KMS-11 (cell line): ENCODE results near the gene TMCC3.

Source experiments
- H2AFZ ChIP-seq: fragments of 200-600 bp; sonication (generic); 2 replicates; pipeline ENCODE4 v1.6.1; 2016; ENCODE audit warnings: antibody characterized with exemption, mixed run types, low read depth
- H3K27ac ChIP-seq: fragments of 200-600 bp; sonication (generic); 2 replicates; pipeline ENCODE4 v1.6.1; 2016; ENCODE audit warnings: mild to moderate bottlenecking, mixed run types
- H3K27me3 ChIP-seq: fragments of 200-600 bp; sonication (generic); 2 replicates; pipeline ENCODE4 v1.6.1; 2017; ENCODE audit warnings: mild to moderate bottlenecking, low read depth, mixed run types, moderate library complexity; ENCODE audit not compliant: insufficient read depth
- H3K36me3 ChIP-seq: fragments of 200-600 bp; sonication (generic); 2 replicates; pipeline ENCODE4 v1.6.1; 2017; ENCODE audit warnings: mild to moderate bottlenecking, mixed run types; ENCODE audit not compliant: insufficient read depth
- H3K4me1 ChIP-seq: fragments of 200-600 bp; sonication (generic); 2 replicates; pipeline ENCODE4 v1.6.1; 2016; ENCODE audit warnings: mild to moderate bottlenecking, low read depth, mixed run types; ENCODE audit not compliant: poor library complexity, severe bottlenecking
- H3K4me2 ChIP-seq: fragments of 200-600 bp; sonication (generic); 2 replicates; pipeline ENCODE4 v1.7.0; 2016; ENCODE audit warnings: mild to moderate bottlenecking, mixed run types
- H3K4me3 ChIP-seq: fragments of 200-600 bp; sonication (generic); IDR thresholded peaks from 2 replicates; pipeline ENCODE4 v1.6.1; 2017; ENCODE audit warnings: low read depth, low read length, mixed read lengths; ENCODE audit not compliant: insufficient read depth
- H3K79me2 ChIP-seq: fragments of 200-600 bp; sonication (generic); 2 replicates; pipeline ENCODE4 v1.6.1; 2016; ENCODE audit warnings: low read depth, mixed run types; ENCODE audit not compliant: insufficient read depth
- H3K9ac ChIP-seq: fragments of 200-600 bp; sonication (generic); 2 replicates; pipeline ENCODE4 v1.6.1; 2016; ENCODE audit warnings: mild to moderate bottlenecking, mixed run types
- H4K20me1 ChIP-seq: fragments of 200-600 bp; sonication (generic); 2 replicates; pipeline ENCODE4 v1.6.1; 2016; ENCODE audit warnings: mild to moderate bottlenecking, mixed run types; ENCODE audit not compliant: insufficient read depth
- TF ChIP-seq, protein P1 (sequence below): fragments of 200-600 bp; sonication (generic); conservative IDR thresholded peaks from 2 replicates; pipeline ENCODE4 v1.6.1; 2017; ENCODE audit warnings: low read depth, mild to moderate bottlenecking, antibody characterized with exemption, low read length, moderate library complexity, mixed read lengths

The TMCC3 gene

DNA sequence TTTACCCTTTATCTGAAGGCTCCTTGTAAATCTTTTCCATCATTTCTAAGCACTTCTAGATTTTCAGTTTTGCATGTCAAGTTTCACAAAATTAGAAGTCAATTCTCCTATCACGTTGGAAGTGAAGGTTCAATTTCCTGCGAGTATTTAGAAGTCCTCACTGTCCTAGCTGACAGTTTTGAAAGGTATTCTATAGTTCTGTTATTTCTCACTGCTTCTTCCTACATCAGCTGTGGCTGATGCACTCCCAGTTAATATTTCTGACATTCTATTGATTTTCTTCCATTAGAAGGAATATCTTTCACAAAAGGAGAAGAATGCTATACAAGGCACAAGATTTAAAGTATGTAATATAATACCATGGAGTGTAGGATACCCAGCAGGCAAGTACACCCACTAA, 15.8 kb upstream of the TMCC3 start:
- TF ChIP-seq, protein P1, sequence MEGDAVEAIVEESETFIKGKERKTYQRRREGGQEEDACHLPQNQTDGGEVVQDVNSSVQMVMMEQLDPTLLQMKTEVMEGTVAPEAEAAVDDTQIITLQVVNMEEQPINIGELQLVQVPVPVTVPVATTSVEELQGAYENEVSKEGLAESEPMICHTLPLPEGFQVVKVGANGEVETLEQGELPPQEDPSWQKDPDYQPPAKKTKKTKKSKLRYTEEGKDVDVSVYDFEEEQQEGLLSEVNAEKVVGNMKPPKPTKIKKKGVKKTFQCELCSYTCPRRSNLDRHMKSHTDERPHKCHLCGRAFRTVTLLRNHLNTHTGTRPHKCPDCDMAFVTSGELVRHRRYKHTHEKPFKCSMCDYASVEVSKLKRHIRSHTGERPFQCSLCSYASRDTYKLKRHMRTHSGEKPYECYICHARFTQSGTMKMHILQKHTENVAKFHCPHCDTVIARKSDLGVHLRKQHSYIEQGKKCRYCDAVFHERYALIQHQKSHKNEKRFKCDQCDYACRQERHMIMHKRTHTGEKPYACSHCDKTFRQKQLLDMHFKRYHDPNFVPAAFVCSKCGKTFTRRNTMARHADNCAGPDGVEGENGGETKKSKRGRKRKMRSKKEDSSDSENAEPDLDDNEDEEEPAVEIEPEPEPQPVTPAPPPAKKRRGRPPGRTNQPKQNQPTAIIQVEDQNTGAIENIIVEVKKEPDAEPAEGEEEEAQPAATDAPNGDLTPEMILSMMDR = no peak
- Histone ChIP-seq H4K20me1 (no peaks in the 10 kb centered on the region), H3K36me3 (no peaks in the 10 kb centered on the region), H3K27me3 (no peaks in the 10 kb centered on the region), H3K9ac (no peak overlapping the region), H3K4me1 (no peaks in the 10 kb centered on the region), H3K27ac (no peak overlapping the region), H2AFZ (no peak overlapping the region), H3K79me2 (no peaks in the 10 kb centered on the region), H3K4me3 (no peak overlapping the region), H3K4me2 (no peak overlapping the region)

DNA sequence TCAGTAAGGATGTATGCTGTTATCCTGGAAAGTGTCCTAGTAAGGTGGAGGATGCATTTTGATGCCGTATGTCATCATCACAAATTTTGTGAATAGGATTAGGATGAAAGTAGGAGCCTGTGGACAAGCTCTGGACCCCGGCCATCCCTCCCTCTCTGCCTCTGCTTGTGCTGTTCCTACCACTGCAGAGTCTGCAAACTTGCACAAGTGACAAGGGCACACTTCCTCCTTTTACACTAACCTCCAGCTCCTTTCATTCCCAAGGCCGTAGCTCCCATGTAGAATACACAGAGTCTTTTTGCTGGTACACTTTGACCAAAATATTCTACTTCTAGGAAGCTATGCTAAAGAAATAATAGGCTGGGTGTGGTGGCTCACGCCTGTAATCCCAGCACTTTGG, 13.3 kb upstream of the TMCC3 start:
- no peaks in the 10 kb centered on the region for H3K27me3 ChIP-seq
- TF ChIP-seq, protein P1 = no peak
- no peaks in the 10 kb centered on the region for H3K4me1 ChIP-seq
- H3K4me3 ChIP-seq = no peak overlapping the region
- no peak overlapping the region for H3K4me2 ChIP-seq
- H3K79me2 ChIP-seq = no peaks in the 10 kb centered on the region
- H3K27ac ChIP-seq = no peak overlapping the region
- no peaks in the 10 kb centered on the region for H3K36me3 ChIP-seq
- H3K9ac ChIP-seq = no peak overlapping the region
- H2AFZ ChIP-seq = no peak overlapping the region
- no peaks in the 10 kb centered on the region for H4K20me1 ChIP-seq

DNA sequence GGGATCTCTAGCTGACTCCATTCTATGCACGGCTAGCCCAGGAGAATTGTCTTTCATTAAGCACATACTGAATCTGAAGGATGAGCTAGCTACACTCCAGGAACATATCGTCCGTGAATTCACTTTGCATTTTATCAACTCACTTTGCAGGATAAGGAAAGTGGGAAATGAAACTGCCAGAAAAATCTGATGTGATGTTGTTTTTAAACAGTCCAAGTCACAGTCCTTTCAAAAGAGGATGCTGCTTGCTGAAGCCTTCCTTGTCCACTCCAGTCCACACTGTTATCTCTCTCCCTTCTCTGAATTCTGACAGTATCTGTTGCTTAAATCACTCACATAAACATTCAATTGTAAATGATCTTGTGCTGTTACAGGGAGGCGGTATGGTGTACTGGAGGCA, 12.7 kb upstream of the TMCC3 start:
- Histone ChIP-seq H3K4me2 (no peak overlapping the region), H3K4me3 (no peak overlapping the region), H3K27me3 (no peaks in the 10 kb centered on the region), H3K79me2 (no peaks in the 10 kb centered on the region), H3K36me3 (no peaks in the 10 kb centered on the region), H3K27ac (no peak overlapping the region), H2AFZ (no peak overlapping the region), H3K4me1 (no peaks in the 10 kb centered on the region), H4K20me1 (no peaks in the 10 kb centered on the region), H3K9ac (no peak overlapping the region)
- TF ChIP-seq, protein P1 = no peak

DNA sequence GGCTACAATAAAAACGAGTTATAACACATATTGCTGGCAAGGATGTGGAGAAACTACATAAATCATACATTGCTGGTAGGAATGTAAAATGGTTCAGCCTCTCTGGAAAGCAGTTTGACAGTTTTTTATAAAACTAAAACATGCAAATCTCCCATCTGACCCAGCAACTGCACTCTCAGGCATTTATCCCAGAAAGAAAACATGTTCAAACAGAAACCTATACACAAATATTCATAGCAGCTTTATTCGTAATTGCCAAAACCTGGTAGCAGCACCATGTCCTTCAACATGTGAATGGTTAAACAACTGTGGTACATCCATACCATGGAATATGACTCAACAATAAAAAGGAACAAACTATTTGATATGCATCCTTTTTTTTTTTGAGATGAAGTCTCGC, 10.1 kb upstream of the TMCC3 start:
- no peak overlapping the region for H3K27ac ChIP-seq
- H3K9ac ChIP-seq = no peak overlapping the region
- TF ChIP-seq, protein P1 = no peak
- H3K36me3 ChIP-seq = no peaks in the 10 kb centered on the region
- H3K4me2 ChIP-seq = no peak overlapping the region
- no peak overlapping the region for H3K4me3 ChIP-seq
- H4K20me1 ChIP-seq = no peaks in the 10 kb centered on the region
- no peak overlapping the region for H2AFZ ChIP-seq
- no peaks in the 10 kb centered on the region for H3K79me2 ChIP-seq
- H3K27me3 ChIP-seq = no peaks in the 10 kb centered on the region
- H3K4me1 ChIP-seq = no peaks in the 10 kb centered on the region

DNA sequence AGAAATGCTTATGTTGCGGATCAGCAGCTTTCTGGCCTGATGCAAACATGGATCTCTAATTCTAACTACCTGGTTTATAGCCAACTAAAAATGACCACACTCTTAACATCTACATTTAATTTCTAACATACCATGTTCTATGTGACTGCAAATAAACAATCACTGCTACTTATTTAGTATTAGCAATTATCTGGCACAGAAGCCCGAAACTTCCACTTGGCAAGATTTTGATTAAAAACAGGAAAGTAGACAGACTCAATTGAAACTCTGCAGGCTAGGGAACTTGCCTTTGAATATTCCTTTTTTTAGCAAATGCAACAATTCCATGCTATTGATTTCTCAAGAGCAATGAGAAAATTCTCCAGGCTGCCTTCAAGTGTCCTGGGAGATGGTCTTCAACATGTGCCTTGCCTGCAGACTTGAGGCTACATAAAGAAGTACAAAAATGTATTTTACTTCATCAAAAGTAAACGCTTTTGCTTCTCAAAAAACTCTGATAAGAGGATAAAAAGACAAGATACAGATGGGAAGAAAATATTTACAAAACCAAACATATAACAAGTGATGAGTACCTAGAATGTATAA, 9.1 kb upstream of the TMCC3 start:
- Histone ChIP-seq H3K36me3 (no peaks in the 10 kb centered on the region), H3K27ac (no peak overlapping the region), H3K4me3 (no peak overlapping the region), H3K9ac (no peak overlapping the region), H4K20me1 (no peaks in the 10 kb centered on the region), H2AFZ (no peak overlapping the region), H3K4me2 (no peak overlapping the region), H3K27me3 (no peaks in the 10 kb centered on the region), H3K79me2 (no peaks in the 10 kb centered on the region), H3K4me1 (no peaks in the 10 kb centered on the region)
- TF ChIP-seq, protein P1 = no peak
